T follicular helper cell (primary cell): Measurements from ENCODE around the gene STK4.

Source experiments
- DNase-seq: peaks from one replicate; pipeline ENCODE4 v3.0.0-alpha.2; 2020; ENCODE audit warnings: low read depth
- total RNA-seq, 2 experiments: gene quantifications; one replicate each; lab custom pipeline; 2026; lab: John Stamatoyannopoulos, UW

Gene STK4
- 585 to 660 reads per million in 2 experiments for total RNA-seq

- peak; percentile 92 for DNase-seq
Measured at GRCh38 chr20:44966030-44966961, at the start of gene STK4. Gene STK4, plus strand, starts transcription at chr20:44966512. Its CDS starts 57 bp downstream, at chr20:44966569.

GRCh38 chr20:44916586-44916985 lies 49.7 kb upstream of the STK4 start:
- DNase-seq, result no peak

- no peak for DNase-seq
Measured at GRCh38 chr20:44917399-44917798, 48.9 kb upstream of the STK4 start.

- no peak for DNase-seq
Measured at GRCh38 chr20:44918342-44918741, 48.0 kb upstream of the STK4 start.

- DNase-seq, result no peak
Measured at GRCh38 chr20:44918761-44919160, 47.6 kb upstream of the STK4 start.

- DNase-seq, result no peak
Measured at GRCh38 chr20:44921447-44921846, 44.9 kb upstream of the STK4 start.

- DNase-seq, result no peak
Measured at GRCh38 chr20:44924541-44924940, 41.8 kb upstream of the STK4 start.

GRCh38 chr20:44928595-44928994 lies 37.7 kb upstream of the STK4 start:
- no peak for DNase-seq

- no peak for DNase-seq
Measured at GRCh38 chr20:44930517-44931168, 35.7 kb upstream of the STK4 start.

- no peak for DNase-seq
Measured at GRCh38 chr20:44931911-44932310, 34.4 kb upstream of the STK4 start.

- DNase-seq, result no peak
Measured at GRCh38 chr20:44932916-44933315, 33.4 kb upstream of the STK4 start.

GRCh38 chr20:44936510-44936909 lies 29.8 kb upstream of the STK4 start:
- no peak for DNase-seq

GRCh38 chr20:44938637-44939036 lies 27.7 kb upstream of the STK4 start:
- no peak for DNase-seq

- no peak for DNase-seq
Measured at GRCh38 chr20:44941120-44941691, 25.1 kb upstream of the STK4 start.

GRCh38 chr20:44942264-44942973 lies 23.9 kb upstream of the STK4 start:
- no peak for DNase-seq

- no peak for DNase-seq
Measured at GRCh38 chr20:44943828-44944227, 22.5 kb upstream of the STK4 start.

- DNase-seq, result no peak
Measured at GRCh38 chr20:44945261-44945660, 21.1 kb upstream of the STK4 start.

- no peak for DNase-seq
Measured at GRCh38 chr20:44946271-44946852, 19.9 kb upstream of the STK4 start.

GRCh38 chr20:44948107-44948506 lies 18.2 kb upstream of the STK4 start:
- DNase-seq, result no peak

GRCh38 chr20:44948513-44948912 lies 17.8 kb upstream of the STK4 start:
- DNase-seq, result no peak

- DNase-seq, result no peak
Measured at GRCh38 chr20:44950368-44950767, 15.9 kb upstream of the STK4 start.

GRCh38 chr20:44952731-44953130 lies 13.6 kb upstream of the STK4 start:
- no peak for DNase-seq
